ENCODE measurements around the gene CDK6. TPM values are rescaled to one million over a fixed set of nuclear protein-coding genes. Genes with fewer than 3 reads are reported as not detected.

Gene CDK6
- total and polyA plus RNA-seq, 9 of the 15 experiments (the other 6 are each of a cell fraction or from before 2014, with no cell fraction given): 7.6 to 109 (median 44.4) TPM

GRCh38 chr7:92837000-92837749, 802 bp upstream of the CDK6 start (continued):
- TF ChIP-seq KDM1A (IDR thresholded peaks at IDR 0.05): 0 out of 4 replicates have a peak, but pooled peaks of 1 of the 2 experiments have one; percentile 25
- 0 out of 4 replicates have a peak, but pooled peaks of 1 of the 2 experiments have one; percentile 54 for TF ChIP-seq ARNT (IDR thresholded peaks at IDR 0.05)
- TF ChIP-seq ARID1B (IDR thresholded peaks at IDR 0.05): 0 out of 2 replicates have a peak, but pooled peaks have one; percentile 18

GRCh38 chr7:92835851-92836488, 403 bp downstream of the CDK6 start:
- peaks cover 0 to 31% of the 10 kb centered on the region in 2 experiments; a peak in 3 of 5 replicates for H3K4me1 ChIP-seq (replicated peaks in 1 of 2; ENCODE audit: control insufficient read depth in 2 of 2, insufficient read depth in 2 of 2, low read length in 2 of 2)
- intact Hi-C loops (cut with micrococcal nuclease): loop anchor here (2.0 to 5.0 kb wide), 4 partner anchors 171 to 309 kb away; partner anchors contain the start of genes PEX1 and RBM48
- peak overlapping the region; percentile 96 for H3K4me2 ChIP-seq (ENCODE audit: insufficient read depth, low read length)
- H3K9ac ChIP-seq (ENCODE audit: insufficient read depth in 1 of 2, low read depth in 2 of 2, low read length in 2 of 2): peak overlapping the region; percentile 93 to 97
- peaks cover 65% of the 10 kb centered on the region for H3K79me2 ChIP-seq (ENCODE audit: control insufficient read depth, insufficient read depth, low read length)
- no peaks in the 10 kb centered on the region for H3K27me3 ChIP-seq (ENCODE audit: control insufficient read depth in 2 of 2, insufficient read depth in 2 of 2, low read length in 2 of 2)
- FAIRE-seq (no peak), DNase-seq (ENCODE audit: extremely low read depth in 1 of 4, low spot score in 3 of 4) (peak; percentile 73 to 81 (median 75)), ATAC-seq (peak; percentile 47)
- 0% methylated on average over 25 of the region's 32 CpGs for WGBS (ENCODE audit: insufficient coverage, low coverage, missing lambda C conversion rate)
- H2AFZ ChIP-seq (ENCODE audit: low read depth, low read length): peak overlapping the region; percentile 90
- H4K20me1 ChIP-seq (replicated peaks; ENCODE audit: control insufficient read depth, insufficient read depth, low read length): no peaks in the 10 kb centered on the region
- TSS peak; percentile 53 for BruUV-seq (replicated peaks)
- ChIA-PET POLR2A (interaction anchor here (0.6 to 0.7 kb wide), 2 partner anchors 15 to 956 kb away, joined by 3 read pairs; no protein-coding TSS in a partner anchor), CTCF (ENCODE audit: low intra/inter-chr PET ratio) (no interaction called here)
- H3K9me1 ChIP-seq (ENCODE audit: control insufficient read depth, insufficient read depth, low read length): no peaks in the 10 kb centered on the region
- peaks cover 4% of the 10 kb centered on the region; the same call in 1 of the 2 replicates for H3K9me3 ChIP-seq (replicated peaks; ENCODE audit: control insufficient read depth, insufficient read depth, low read depth, low read length)
- peaks cover 31% of the 10 kb centered on the region for H3K36me3 ChIP-seq (ENCODE audit: control insufficient read depth, insufficient read depth, low read length)
- peak overlapping the region; percentile 90 for H3K27ac ChIP-seq (ENCODE audit: extremely low read depth, low read depth, low read length)
- H3K4me3 ChIP-seq: peak overlapping the region; percentile 56
- in situ Hi-C loops (cut with MboI): no loop called here
- TF ChIP-seq KDM5B (IDR thresholded peaks at IDR 0.05; ENCODE audit: insufficient replicate concordance, low read depth, low read length) (peak; percentile 46), ZBTB11 (CRISPR knock-in tag; IDR thresholded peaks at IDR 0.05) (no peak), POLR2AphosphoS5 (IDR thresholded peaks at IDR 0.05; ENCODE audit: control insufficient read depth, insufficient read depth, low read depth, low read length) (peak; percentile 16; the same call in 1 of the 2 replicates), SMARCE1 (IDR thresholded peaks at IDR 0.05) (peak; percentile 28; the same call in 1 of the 2 replicates), SMAD4 (CRISPR knock-in tag; conservative IDR thresholded peaks at IDR 0.05) (0 out of 2 replicates have a peak, but pooled peaks have one; percentile 8), EGR1 (conservative IDR thresholded peaks at IDR 0.05) (peak; percentile 56), NRF1 (conservative IDR thresholded peaks at IDR 0.05 in 1 of 2, IDR thresholded peaks at IDR 0.05 in 1 of 2) (peak; percentile 38 to 43; a peak in 1 of 4 replicates)
- TF ChIP-seq, protein P1, sequence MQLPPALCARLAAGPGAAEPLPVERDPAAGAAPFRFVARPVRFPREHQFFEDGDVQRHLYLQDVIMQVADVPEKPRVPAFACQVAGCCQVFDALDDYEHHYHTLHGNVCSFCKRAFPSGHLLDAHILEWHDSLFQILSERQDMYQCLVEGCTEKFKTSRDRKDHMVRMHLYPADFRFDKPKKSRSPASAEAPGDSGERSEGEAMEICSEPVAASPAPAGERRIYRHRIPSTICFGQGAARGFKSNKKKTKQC (CRISPR knock-in tag; IDR thresholded peaks at IDR 0.05): 0 out of 2 replicates have a peak, but pooled peaks have one; percentile 36
- TF ChIP-seq, protein P2, sequence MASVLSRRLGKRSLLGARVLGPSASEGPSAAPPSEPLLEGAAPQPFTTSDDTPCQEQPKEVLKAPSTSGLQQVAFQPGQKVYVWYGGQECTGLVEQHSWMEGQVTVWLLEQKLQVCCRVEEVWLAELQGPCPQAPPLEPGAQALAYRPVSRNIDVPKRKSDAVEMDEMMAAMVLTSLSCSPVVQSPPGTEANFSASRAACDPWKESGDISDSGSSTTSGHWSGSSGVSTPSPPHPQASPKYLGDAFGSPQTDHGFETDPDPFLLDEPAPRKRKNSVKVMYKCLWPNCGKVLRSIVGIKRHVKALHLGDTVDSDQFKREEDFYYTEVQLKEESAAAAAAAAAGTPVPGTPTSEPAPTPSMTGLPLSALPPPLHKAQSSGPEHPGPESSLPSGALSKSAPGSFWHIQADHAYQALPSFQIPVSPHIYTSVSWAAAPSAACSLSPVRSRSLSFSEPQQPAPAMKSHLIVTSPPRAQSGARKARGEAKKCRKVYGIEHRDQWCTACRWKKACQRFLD (CRISPR knock-in tag; IDR thresholded peaks at IDR 0.05): no peak

Measured in K562 (cell line).